Stimulated activated naive CD8-positive, alpha-beta T cell treated with anti-CD3 and anti-CD28 coated beads, Interleukin-15, Interleukin-2, amounts not matched to agents 100 U/mL and 50 U/mL, for 24 hours (primary cell): ENCODE measurements around the gene KCTD15.

Source experiments
- ATAC-seq: fragments of 150-1000 bp; cut with Tn5 transposase; one replicate; pipeline ENCODE4 v1.10.0; 2021
- DNase-seq: peaks from one replicate; pipeline ENCODE4 v3.0.0; 2021

Gene KCTD15, protein sequence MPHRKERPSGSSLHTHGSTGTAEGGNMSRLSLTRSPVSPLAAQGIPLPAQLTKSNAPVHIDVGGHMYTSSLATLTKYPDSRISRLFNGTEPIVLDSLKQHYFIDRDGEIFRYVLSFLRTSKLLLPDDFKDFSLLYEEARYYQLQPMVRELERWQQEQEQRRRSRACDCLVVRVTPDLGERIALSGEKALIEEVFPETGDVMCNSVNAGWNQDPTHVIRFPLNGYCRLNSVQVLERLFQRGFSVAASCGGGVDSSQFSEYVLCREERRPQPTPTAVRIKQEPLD

GRCh38 chr19:33796164-33796875 is at the start of gene KCTD15:
Gene KCTD15 (plus strand): TSS chr19:33796870. CDS start chr19:33800455, 3,585 bp downstream.
- no peak for ATAC-seq

GRCh38 chr19:33747273-33747672 is 49.4 kb upstream of the KCTD15 start:
- no peak for DNase-seq
- no peak for ATAC-seq

More at GRCh38 chr19:33796164-33796875, at the start of gene KCTD15:
- peak; percentile 55 for DNase-seq

DNA sequence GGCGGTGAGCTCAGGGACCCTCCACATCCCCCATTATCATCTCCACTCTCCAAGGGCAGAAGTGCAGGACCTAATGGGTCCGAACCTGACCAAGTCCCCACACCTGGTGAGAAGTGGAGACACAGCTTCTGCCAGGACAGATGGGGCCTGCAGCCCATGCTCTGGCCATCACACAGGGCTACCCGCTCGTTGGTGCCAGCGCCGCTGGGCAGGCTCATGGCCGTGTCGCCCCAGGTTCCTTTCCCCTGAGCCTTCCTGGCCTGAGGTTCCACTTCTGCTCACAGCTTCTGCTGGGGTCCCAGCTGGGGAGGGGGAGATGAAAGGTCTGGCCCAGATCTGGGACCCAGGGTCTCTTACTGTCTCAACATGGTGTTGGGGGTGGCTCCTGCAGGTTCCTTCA is 48.4 kb upstream of the KCTD15 start:
- ATAC-seq: no peak
- no peak for DNase-seq

- no peak for DNase-seq
- no peak for ATAC-seq
These were observed 47.7 kb upstream of the KCTD15 start for GRCh38 chr19:33749016-33749415.

- ATAC-seq (no peak), DNase-seq (no peak)
These were observed 47.0 kb upstream of the KCTD15 start for GRCh38 chr19:33749619-33750175.

DNA sequence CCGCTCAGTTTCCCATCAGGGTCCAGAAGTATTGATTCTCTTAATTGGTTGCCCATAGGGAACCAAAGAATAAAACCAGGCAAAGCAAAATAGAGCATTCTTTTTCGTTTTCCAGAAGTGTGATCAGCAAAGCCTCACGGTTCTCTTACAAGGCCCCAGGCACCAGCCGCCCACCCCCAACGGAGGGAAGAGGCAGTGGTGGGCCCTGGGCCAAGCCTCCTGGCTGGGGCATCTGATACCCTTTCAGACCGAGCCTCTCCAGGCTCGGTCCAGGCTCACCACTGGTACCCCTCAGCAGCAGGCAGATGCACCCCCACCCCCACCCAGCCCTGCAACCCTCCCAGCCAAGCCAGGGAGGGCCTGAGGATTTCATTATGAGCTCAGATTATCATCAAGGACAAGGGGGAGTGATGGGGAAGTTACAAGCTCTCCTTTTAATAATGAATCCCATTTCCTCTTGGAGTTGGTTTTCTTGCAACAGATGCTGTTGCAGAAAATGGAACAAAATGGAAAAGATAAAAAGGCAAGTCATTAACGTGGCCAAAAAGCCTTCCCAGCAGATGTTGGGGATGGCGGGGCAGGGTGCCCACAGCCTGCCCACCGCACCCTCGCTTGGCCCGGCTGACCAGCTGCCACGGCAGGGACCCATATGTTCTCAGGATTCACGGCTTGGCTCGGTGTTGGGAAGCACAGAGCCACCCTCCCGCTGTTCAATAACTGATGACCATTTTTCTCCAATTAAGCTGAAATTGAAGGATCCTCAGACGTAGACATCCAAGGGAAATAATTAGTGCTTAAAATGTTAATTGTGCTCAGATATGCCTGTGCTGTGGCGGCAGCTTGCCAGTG is 45.9 kb upstream of the KCTD15 start:
- no peak for ATAC-seq
- no peak for DNase-seq

DNA sequence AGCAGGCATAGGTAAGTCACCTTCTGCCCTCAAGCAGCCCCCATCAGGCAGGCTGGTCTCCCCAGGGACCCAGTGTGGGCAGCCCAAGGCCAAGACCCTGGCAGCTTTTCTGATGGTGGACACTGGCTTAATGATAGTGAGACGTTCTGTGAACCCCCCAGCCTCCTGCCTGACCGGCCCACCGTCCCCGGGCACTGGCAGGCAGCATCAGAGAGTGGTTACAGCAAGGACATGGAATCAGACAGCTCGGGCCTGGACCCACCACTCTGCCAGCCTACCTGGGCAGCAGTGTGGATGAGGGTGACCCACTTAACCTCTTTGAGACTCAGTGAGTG is 45.3 kb upstream of the KCTD15 start:
- DNase-seq: no peak
- ATAC-seq: no peak

- no peak for ATAC-seq
- no peak for DNase-seq
These were observed 44.5 kb upstream of the KCTD15 start for GRCh38 chr19:33752018-33752800.

GRCh38 chr19:33752945-33753344 is 43.7 kb upstream of the KCTD15 start:
- no peak for ATAC-seq
- no peak for DNase-seq

- no peak for ATAC-seq
These were observed 42.3 kb upstream of the KCTD15 start for GRCh38 chr19:33754361-33754760.

DNA sequence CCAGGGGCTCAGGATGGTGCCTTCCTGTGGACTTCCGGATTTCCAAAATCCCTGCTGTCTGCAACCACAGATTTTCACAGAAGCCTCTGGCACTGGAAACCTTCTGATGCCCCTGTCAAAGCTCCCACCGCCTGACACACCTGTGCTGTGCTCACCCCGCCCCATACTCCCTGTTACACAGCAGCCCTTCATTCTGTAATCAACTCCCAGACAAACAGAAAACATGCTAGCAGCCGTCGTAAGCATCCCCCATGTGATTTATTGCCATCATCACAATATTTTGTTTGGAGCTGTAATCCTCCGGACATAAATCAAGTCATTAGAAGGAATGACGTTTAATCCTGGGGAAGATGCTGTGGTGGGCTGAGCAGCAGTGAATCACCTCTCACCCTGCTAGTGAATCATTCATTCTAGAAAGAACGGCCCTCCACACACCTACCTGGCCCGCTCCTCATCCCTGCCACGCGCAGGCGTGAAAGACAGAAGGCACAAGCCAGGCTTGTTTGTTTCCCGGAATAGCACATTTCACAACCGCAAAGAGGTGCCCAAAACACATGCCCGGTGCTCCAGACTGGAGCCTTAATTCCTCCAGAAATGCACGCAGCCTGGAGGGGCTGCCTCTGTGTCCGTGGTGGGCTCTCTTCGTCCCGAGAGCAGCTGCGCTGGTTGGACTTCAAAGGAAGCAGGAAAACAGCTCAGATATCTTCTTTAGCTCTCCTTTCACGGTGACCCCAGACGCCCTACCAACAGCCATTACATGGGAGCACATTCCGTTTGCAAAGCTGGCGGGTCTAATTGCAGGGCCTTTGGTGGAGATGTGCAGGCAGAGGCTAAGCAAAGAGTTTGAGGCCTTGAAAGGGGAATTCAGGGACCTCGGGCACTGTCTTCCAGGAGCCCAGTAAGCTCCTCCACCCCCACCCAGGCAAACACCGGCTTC is 41.3 kb upstream of the KCTD15 start:
- DNase-seq (no peak), ATAC-seq (no peak)

More at GRCh38 chr19:33754361-33754760, 42.3 kb upstream of the KCTD15 start:
- DNase-seq: no peak

DNA sequence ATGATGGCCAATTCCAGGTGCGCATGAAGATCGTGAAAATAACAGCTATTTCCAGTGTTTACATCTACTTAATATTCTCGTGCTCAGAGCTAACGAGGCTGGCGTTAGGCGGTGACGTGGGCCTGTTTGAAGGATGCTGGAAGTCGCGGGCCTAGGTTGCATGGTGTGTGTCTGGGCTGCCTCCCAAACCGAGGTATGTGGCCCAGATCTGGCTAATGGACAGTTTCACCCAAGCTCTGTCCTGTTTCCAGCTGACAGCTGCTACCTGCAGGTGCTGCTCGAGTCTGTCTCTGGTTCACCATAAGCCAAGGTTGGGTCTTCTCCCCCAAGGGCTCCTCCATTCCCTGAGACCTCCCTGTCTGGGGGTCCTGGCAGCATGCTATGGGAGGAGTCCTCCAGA is 40.5 kb upstream of the KCTD15 start:
- no peak for ATAC-seq

GRCh38 chr19:33758541-33759013 is 38.1 kb upstream of the KCTD15 start:
- DNase-seq: no peak
- no peak for ATAC-seq

More for the DNA sequence above, 40.5 kb upstream of the KCTD15 start:
- no peak for DNase-seq

DNA sequence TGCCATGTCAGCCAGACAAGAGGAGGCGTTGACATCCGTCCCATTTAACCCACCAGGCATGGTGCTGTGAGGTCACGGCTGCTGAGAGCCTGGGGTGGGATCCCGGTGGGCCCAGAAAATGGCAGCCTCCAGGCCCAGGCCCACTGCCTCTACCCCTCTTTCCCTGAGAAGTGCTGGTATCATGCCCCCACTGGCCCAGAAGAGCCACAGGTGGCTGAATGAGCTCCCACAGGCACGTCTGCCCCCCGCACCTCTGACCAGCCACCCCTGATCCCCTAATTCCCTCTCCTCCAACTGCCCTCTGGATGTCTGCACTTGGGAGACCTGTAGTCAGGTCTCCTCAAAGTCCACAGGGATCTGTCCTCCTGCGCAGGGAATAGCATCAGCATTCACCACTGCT is 37.3 kb upstream of the KCTD15 start:
- ATAC-seq (no peak), DNase-seq (no peak)

GRCh38 chr19:33763633-33764371 is 32.9 kb upstream of the KCTD15 start:
- DNase-seq (no peak), ATAC-seq (no peak)

- no peak for ATAC-seq
- DNase-seq: no peak
These were observed 30.0 kb upstream of the KCTD15 start for GRCh38 chr19:33766623-33767022.

- no peak for ATAC-seq
- peak; percentile 33 for DNase-seq
These were observed 28.7 kb upstream of the KCTD15 start for GRCh38 chr19:33767898-33768413.

- ATAC-seq (no peak), DNase-seq (no peak)
These were observed 27.5 kb upstream of the KCTD15 start for GRCh38 chr19:33769208-33769607.

GRCh38 chr19:33770107-33770506 is 26.6 kb upstream of the KCTD15 start:
- no peak for ATAC-seq
- no peak for DNase-seq
